Lower lobe of right lung (tissue), 2 donors: ENCODE results near the gene TNC. TPM values are rescaled to one million over a fixed set of nuclear protein-coding genes. Genes with fewer than 3 reads are reported as not detected.

Experiments
- ATAC-seq, 2 donors: fragments of 200-7000 bp; cut with Tn5 transposase; one replicate each; pipeline ENCODE4 v1.9.1; 2020 to 2022; ENCODE audit warnings: mild to moderate bottlenecking in 2 of 2, moderate library complexity in 2 of 2
- DNase-seq: peaks from one replicate; pipeline ENCODE4 v3.0.0-alpha.2; 2020
- H3K27ac ChIP-seq: fragments of 200-600 bp; one replicate; pipeline ENCODE4 v1.8.0; 2022
- H3K27me3 ChIP-seq: fragments of 200-600 bp; one replicate; pipeline ENCODE4 v1.8.0; 2022; ENCODE audit warnings: low read depth
- H3K36me3 ChIP-seq: fragments of 200-600 bp; one replicate; pipeline ENCODE4 v1.8.0; 2022; ENCODE audit warnings: mild to moderate bottlenecking
- H3K4me1 ChIP-seq: fragments of 200-600 bp; one replicate; pipeline ENCODE4 v1.8.0; 2022
- H3K4me3 ChIP-seq: fragments of 200-600 bp; one replicate; pipeline ENCODE4 v1.8.0; 2022; ENCODE audit warnings: mild to moderate bottlenecking
- H3K9me3 ChIP-seq: fragments of 200-600 bp; one replicate; pipeline ENCODE4 v1.8.0; 2022
- intact Hi-C: fragments of 100-400 bp; cut with DNase I; formaldehyde crosslinking; loops from one replicate; pipeline ENCODE4 v1.11.0; 2022
- total RNA-seq: library from RNA; stranded (reverse); fragmentation: NEBNext Ultra II Directional; extraction: Animal tissue kit (Norgen Biotek cat#: 25700); gene quantifications from one replicate; pipeline ENCODE4 v1.2.1, GENCODE V29; 2021
- TF ChIP-seq, protein P1 (sequence below): fragments of 200-600 bp; IDR thresholded peaks from one replicate; pipeline ENCODE4 v1.8.0; 2022; ENCODE audit warnings: antibody characterized with exemption, mild to moderate bottlenecking
- donor health status: DM: no; HTN: yes; CAD: no; lungs with severe emphysema.

Gene TNC
- total RNA-seq, 1 donor from 2014 or later: 18.5 TPM

DNA sequence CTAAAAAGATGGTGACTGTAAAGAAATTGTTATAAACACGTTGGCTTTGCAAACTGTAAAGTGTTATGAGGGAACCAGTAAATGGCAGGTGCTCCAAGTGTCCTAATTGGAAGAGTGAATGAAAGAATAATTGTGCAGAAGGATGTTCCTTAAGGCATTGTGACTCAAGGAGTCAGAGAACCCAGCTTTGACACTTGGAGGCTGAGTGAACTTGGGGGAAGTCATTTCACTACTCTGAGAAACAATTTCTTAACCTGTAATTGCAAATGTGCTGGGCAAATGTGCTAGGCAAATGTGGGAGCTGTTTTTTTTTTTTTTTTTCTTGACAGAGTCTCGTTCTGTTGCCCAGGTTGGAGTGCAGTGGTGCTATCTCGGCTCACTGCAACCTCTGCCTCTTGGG lies 103.5 kb downstream of the TNC start:
- Histone ChIP-seq H3K27me3 (no peaks in the 10 kb centered on the region), H3K9me3 (no peaks in the 10 kb centered on the region), H3K27ac (no peak overlapping the region), H3K4me3 (no peak overlapping the region), H3K36me3 (no peaks in the 10 kb centered on the region), H3K4me1 (no peaks in the 10 kb centered on the region)
- TF ChIP-seq, protein P1, sequence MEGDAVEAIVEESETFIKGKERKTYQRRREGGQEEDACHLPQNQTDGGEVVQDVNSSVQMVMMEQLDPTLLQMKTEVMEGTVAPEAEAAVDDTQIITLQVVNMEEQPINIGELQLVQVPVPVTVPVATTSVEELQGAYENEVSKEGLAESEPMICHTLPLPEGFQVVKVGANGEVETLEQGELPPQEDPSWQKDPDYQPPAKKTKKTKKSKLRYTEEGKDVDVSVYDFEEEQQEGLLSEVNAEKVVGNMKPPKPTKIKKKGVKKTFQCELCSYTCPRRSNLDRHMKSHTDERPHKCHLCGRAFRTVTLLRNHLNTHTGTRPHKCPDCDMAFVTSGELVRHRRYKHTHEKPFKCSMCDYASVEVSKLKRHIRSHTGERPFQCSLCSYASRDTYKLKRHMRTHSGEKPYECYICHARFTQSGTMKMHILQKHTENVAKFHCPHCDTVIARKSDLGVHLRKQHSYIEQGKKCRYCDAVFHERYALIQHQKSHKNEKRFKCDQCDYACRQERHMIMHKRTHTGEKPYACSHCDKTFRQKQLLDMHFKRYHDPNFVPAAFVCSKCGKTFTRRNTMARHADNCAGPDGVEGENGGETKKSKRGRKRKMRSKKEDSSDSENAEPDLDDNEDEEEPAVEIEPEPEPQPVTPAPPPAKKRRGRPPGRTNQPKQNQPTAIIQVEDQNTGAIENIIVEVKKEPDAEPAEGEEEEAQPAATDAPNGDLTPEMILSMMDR: no peak
- intact Hi-C loops: loop anchor here (5.0 to 10.0 kb wide), 2 partner anchors 287 to 510 kb away; no protein-coding TSS in a partner anchor
- DNase-seq: no peak
- ATAC-seq: no peak

DNA sequence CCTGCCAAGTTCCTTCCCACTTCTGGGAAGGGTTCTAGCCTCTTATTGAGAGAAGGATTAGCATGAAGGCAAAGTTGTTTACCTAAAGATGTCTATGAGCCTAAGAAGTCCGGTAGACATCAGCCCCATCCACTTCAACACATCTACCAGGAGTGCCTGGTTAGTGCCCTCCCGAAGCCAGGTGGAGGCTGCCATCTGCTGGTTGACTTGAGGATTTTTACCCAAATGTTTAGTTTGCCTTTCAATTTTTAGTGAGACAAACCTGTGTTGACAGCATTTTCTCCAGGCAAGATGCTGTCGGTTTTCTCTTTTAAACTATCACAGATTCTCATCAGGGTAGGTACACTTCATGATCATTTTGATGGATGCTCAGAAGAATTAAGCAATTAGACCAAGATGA lies 104.0 kb downstream of the TNC start:
- H3K27me3 ChIP-seq: no peaks in the 10 kb centered on the region
- DNase-seq (peak; percentile 69), ATAC-seq (peak; percentile 82 to 86)
- TF ChIP-seq, protein P1: peak; percentile 81
- H3K27ac ChIP-seq: no peak overlapping the region
- intact Hi-C loops: loop anchor here (5.0 to 10.0 kb wide), 2 partner anchors 287 to 511 kb away; no protein-coding TSS in a partner anchor
- no peaks in the 10 kb centered on the region for H3K36me3 ChIP-seq
- no peak overlapping the region for H3K4me3 ChIP-seq
- H3K4me1 ChIP-seq: no peaks in the 10 kb centered on the region
- no peaks in the 10 kb centered on the region for H3K9me3 ChIP-seq

DNA sequence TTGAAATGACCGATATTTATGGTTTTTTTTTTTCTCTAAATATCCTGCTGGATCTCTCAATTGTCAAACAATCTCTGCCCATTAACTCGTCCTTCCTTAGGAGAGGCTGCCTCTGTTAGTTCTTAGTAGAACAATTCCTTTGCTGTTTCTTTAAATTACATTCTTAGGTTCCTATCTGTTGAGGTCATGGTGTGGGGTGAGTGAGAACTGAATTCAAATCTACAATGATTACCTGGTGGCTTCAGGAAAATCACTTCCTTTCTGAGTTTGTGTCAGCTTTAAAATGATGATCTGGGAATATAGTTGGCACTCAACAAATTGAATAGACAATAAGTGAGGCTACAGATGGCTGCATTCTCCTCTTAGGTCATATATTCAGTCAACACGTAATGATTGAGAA lies 105.5 kb downstream of the TNC start:
- DNase-seq: no peak

DNA sequence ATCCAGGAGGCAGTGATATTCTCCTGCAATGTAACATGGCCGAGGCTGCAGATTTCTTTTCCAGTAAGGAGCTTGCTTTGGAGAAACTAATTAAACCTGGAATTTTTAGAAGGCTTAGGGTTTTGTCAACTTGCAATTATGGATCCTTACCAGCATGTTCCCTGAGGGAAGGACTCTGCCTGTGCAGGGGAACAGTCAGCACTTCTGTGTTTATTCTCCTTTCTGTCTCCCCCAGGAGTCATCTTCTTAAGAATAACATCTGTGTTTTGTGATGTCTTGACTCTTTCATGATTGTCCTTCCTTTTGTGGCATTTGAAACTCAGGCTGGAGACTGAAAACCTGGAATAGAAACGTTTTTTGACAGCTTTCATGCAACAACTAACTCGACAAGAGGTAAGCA lies 107.1 kb downstream of the TNC start:
- Histone ChIP-seq H3K4me3 (no peak overlapping the region), H3K27me3 (no peaks in the 10 kb centered on the region), H3K9me3 (no peaks in the 10 kb centered on the region), H3K27ac (no peak overlapping the region), H3K4me1 (no peaks in the 10 kb centered on the region), H3K36me3 (no peaks in the 10 kb centered on the region)
- intact Hi-C loops: loop anchor here (5.0 to 10.0 kb wide), 2 partner anchors 284 to 514 kb away; no protein-coding TSS in a partner anchor
- DNase-seq: no peak
- TF ChIP-seq, protein P1: no peak
- no peak for ATAC-seq

More for the DNA sequence above, 105.5 kb downstream of the TNC start:
- no peaks in the 10 kb centered on the region for H3K27me3 ChIP-seq
- TF ChIP-seq, protein P1: no peak
- no peaks in the 10 kb centered on the region for H3K36me3 ChIP-seq
- no peak overlapping the region for H3K4me3 ChIP-seq
- H3K27ac ChIP-seq: no peak overlapping the region
- H3K9me3 ChIP-seq: no peaks in the 10 kb centered on the region
- H3K4me1 ChIP-seq: no peaks in the 10 kb centered on the region
- ATAC-seq: no peak
- intact Hi-C loops: loop anchor here (5.0 to 10.0 kb wide), 2 partner anchors 285 to 512 kb away; no protein-coding TSS in a partner anchor

DNA sequence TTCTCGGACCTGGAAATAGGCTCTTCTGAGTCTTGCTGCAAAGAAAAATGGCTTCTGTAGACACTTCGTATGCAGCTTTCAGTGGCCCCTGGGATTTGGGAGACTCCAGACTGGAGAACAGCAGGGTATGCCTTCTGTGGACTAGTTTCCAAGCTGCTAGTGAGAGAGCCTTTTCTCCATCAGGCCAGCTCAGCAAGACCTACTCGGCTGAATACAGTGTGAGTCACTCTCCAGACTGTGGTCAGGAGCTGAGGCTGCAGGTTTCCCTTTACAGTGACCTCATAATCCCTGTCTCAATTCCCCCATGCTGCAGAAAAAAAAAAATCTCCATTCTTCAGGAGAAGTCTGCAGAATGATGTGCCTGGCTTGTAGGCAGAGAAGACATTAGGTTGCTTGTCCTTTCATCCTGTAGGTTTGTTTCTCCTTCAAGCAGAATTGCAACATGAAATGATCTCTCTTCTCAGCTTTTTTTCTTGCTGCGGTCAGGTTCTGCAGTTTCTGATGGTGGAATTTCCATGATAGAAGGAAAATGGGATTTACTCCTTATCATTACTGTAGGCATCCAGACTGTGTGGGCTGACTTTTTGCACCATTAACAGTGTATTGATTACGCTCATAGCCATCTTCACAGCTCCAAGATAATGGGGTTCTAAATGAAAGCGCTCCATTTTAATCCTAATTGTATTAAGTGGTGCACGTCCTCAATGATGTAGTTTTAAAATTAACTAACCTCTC lies 109.3 kb downstream of the TNC start:
- no peaks in the 10 kb centered on the region for H3K27me3 ChIP-seq
- no peaks in the 10 kb centered on the region for H3K36me3 ChIP-seq
- DNase-seq: no peak
- no peaks in the 10 kb centered on the region for H3K9me3 ChIP-seq
- no peaks in the 10 kb centered on the region for H3K4me1 ChIP-seq
- peak; percentile 59 for ATAC-seq
- no peak overlapping the region for H3K4me3 ChIP-seq
- TF ChIP-seq, protein P1: no peak
- no peak overlapping the region for H3K27ac ChIP-seq
- intact Hi-C loops: no loop called here
